ENCODE measurements around the gene FCGR3A. TPM values are rescaled to one million over a fixed set of nuclear protein-coding genes. Genes with fewer than 3 reads are reported as not detected.
A peak's percentile ranks its signal among the peaks of the same experiment; 100 is the strongest.

The FCGR3A gene
- polyA plus RNA-seq, 1 donor: 3.4 TPM

DNA sequence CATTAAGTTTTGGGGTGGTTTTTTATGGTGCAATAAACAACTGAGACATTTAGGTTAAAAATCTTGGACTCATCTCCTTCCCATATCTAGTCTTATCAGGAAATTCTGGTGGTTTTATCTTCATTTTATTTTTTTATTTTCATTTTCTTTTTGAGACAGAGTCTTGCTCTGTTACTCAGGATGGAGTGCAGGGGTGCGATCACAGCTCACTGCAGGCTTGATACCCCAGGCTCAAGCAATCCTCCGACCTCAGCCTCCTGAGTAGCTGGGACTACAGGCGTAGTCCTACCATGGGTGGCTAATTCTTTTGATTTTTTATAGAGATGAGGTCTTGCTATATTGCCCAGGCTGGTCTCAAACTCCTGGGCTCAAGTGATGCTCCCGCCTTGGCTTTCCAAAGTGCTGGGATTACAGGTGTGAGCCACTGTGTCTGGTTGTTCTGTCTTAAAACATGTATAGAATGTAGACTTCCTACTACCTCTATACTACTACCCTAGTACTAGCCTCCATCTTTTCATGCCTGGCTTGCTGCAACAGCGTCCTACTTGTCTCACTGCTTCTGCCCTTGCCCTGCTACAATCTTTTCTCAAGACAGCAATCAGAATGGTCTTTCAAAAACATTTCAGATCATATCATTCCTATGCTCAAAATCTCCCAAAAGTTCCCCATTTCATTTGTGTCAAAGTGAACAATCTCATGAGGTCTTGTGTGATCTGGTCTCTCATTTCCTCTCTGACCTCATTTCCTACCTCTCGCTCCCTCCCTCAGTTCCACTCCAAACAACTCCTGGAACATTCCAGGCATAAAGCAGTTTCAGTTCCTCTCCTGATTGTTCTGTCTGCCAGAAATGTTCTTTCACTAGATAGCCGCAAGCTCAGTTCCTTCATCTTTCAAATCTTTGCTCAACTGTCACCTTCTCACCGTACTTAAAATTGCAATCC, 50.2 kb downstream of the FCGR3A start:
- peak; percentile 23 for DNase-seq

- no peak for DNase-seq
Measured at GRCh38 chr1:161498646-161499045, 51.0 kb downstream of the FCGR3A start.

DNA sequence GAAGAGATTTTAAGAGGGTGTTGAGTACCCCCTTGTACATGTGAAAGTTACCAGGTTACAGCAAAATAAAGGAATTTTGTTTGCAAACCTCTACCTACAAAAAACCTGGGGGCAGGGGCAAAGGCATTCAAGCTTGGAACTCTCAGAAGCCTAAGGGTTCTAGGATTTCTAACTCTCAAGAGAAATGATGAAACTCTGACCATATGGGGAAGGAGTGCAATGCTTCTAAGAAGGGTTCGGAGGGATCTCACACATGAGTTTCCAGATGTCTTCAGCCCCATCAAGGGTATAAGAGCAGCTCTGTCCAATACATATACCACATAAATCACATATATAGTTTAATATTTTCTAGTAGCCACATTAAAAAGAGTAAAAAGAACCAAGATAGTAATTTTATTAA, 51.7 kb downstream of the FCGR3A start:
- DNase-seq: no peak

GRCh38 chr1:161495490-161495889, 54.1 kb downstream of the FCGR3A start:
- no peak for DNase-seq

GRCh38 chr1:161494091-161494735, 55.4 kb downstream of the FCGR3A start:
- DNase-seq: no peak

- DNase-seq: no peak
Measured at GRCh38 chr1:161492827-161493226, 56.8 kb downstream of the FCGR3A start.

Other genes starting within 250 kb of the FCGR3A start
- gene MPZ, start 239.8 kb downstream of the FCGR3A start, polyA plus RNA-seq (ENCODE audit: insufficient read length): 12.0 TPM
- 113 TPM for gene SDHC, start 235.4 kb downstream of the FCGR3A start, polyA plus RNA-seq (ENCODE audit: insufficient read length)
- 2.5 TPM for gene CFAP126, start 181.9 kb downstream of the FCGR3A start, polyA plus RNA-seq (ENCODE audit: insufficient read length)
- 7.2 TPM for gene FCGR2A, start 44.4 kb downstream of the FCGR3A start, polyA plus RNA-seq (ENCODE audit: insufficient read length)
- 0.67 TPM for gene HSPA6, start 25.3 kb downstream of the FCGR3A start, polyA plus RNA-seq (ENCODE audit: insufficient read length)
- gene FCGR3B, start 81.4 kb upstream of the FCGR3A start, polyA plus RNA-seq (ENCODE audit: insufficient read length): not detected
- gene FCGR2B, start 113.3 kb upstream of the FCGR3A start, polyA plus RNA-seq (ENCODE audit: insufficient read length): 0.06 TPM
- gene FCRLA, start 157.4 kb upstream of the FCGR3A start, polyA plus RNA-seq (ENCODE audit: insufficient read length): 0.46 TPM
- 0.49 TPM for gene FCRLB, start 171.7 kb upstream of the FCGR3A start, polyA plus RNA-seq (ENCODE audit: insufficient read length)
- 26.3 TPM for gene DUSP12, start 200.0 kb upstream of the FCGR3A start, polyA plus RNA-seq (ENCODE audit: insufficient read length)
- 14.8 TPM for gene ATF6, start 216.5 kb upstream of the FCGR3A start, polyA plus RNA-seq (ENCODE audit: insufficient read length)